BE2C (cell line): Measurements from ENCODE around the gene GNAL.

Source experiments
- DNase-seq: peaks from one replicate; pipeline ENCODE4 v3.0.0-alpha.2; 2020
- H3K27me3 ChIP-seq: fragments of 250-450 bp; sonication (Bioruptor Pico); 2 replicates; pipeline ENCODE4 v1.5.1; 2020; ENCODE audit warnings: mild to moderate bottlenecking
- H3K36me3 ChIP-seq: fragments of 250-450 bp; sonication (Bioruptor Pico); 2 replicates; pipeline ENCODE4 v1.5.1; 2020; ENCODE audit warnings: mild to moderate bottlenecking
- H3K4me1 ChIP-seq: fragments of 250-450 bp; sonication (Bioruptor Pico); 2 replicates; pipeline ENCODE4 v1.5.1; 2020
- H3K4me3 ChIP-seq: 2 replicates; pipeline ENCODE4 v1.5.1; 2011; ENCODE audit warnings: low read depth, low read length
- H3K9me3 ChIP-seq: fragments of 250-450 bp; sonication (Bioruptor Pico); 2 replicates; pipeline ENCODE4 v1.5.1; 2020
- CTCF ChIP-seq: IDR thresholded peaks from 2 replicates; pipeline ENCODE4 v1.5.1; 2012; ENCODE audit warnings: mild to moderate bottlenecking, low read depth, low read length

GNAL gene

GRCh38 chr18:11817229-11817628 lies 128.2 kb downstream of the GNAL start:
- DNase-seq = no peak
- Histone ChIP-seq H3K4me1 (no peaks in the 10 kb centered on the region), H3K4me3 (no peak overlapping the region), H3K9me3 (no peaks in the 10 kb centered on the region), H3K27me3 (peaks cover 9% of the 10 kb centered on the region), H3K36me3 (no peaks in the 10 kb centered on the region)
- TF ChIP-seq CTCF = no peak

- no peaks in the 10 kb centered on the region for H3K36me3 ChIP-seq
- TF ChIP-seq CTCF = no peak
- no peaks in the 10 kb centered on the region for H3K4me1 ChIP-seq
- no peak overlapping the region for H3K4me3 ChIP-seq
- DNase-seq = no peak
- H3K9me3 ChIP-seq = no peaks in the 10 kb centered on the region
- H3K27me3 ChIP-seq = peaks cover 9% of the 10 kb centered on the region
Observed at GRCh38 chr18:11818486-11819203, 129.6 kb downstream of the GNAL start.

- DNase-seq = no peak
- TF ChIP-seq CTCF = no peak
- Histone ChIP-seq H3K4me1 (no peaks in the 10 kb centered on the region), H3K27me3 (peaks cover 9% of the 10 kb centered on the region), H3K4me3 (no peak overlapping the region), H3K36me3 (no peaks in the 10 kb centered on the region), H3K9me3 (no peaks in the 10 kb centered on the region)
Observed at GRCh38 chr18:11819938-11820337, 130.9 kb downstream of the GNAL start.

- Histone ChIP-seq H3K4me1 (no peaks in the 10 kb centered on the region), H3K36me3 (no peaks in the 10 kb centered on the region), H3K4me3 (no peak overlapping the region), H3K9me3 (no peaks in the 10 kb centered on the region), H3K27me3 (peaks cover 9% of the 10 kb centered on the region)
- no peak for DNase-seq
- TF ChIP-seq CTCF = no peak
Observed at GRCh38 chr18:11820697-11821096, 131.6 kb downstream of the GNAL start.

- Histone ChIP-seq H3K36me3 (no peaks in the 10 kb centered on the region), H3K9me3 (no peaks in the 10 kb centered on the region), H3K4me3 (no peak overlapping the region), H3K27me3 (peaks cover 9% of the 10 kb centered on the region), H3K4me1 (no peaks in the 10 kb centered on the region)
- no peak for DNase-seq
- no peak for TF ChIP-seq CTCF
Observed at GRCh38 chr18:11821208-11821607, 132.1 kb downstream of the GNAL start.

- Histone ChIP-seq H3K4me1 (no peaks in the 10 kb centered on the region), H3K36me3 (no peaks in the 10 kb centered on the region), H3K9me3 (no peaks in the 10 kb centered on the region), H3K27me3 (peaks cover 9% of the 10 kb centered on the region), H3K4me3 (no peak overlapping the region)
- DNase-seq = no peak
- TF ChIP-seq CTCF = no peak
Observed at GRCh38 chr18:11821643-11822237, 132.7 kb downstream of the GNAL start.
